Muscle of leg (tissue), 11 donors: ENCODE results near the gene DOLK. TPM values are rescaled to one million over a fixed set of nuclear protein-coding genes. Genes with fewer than 3 reads are reported as not detected.

Experiments
- DNase-seq: peaks from one replicate; pipeline ENCODE4 v3.0.0; 2013
- H3K27ac ChIP-seq: one replicate; pipeline ENCODE4 v1.5.1; 2013; ENCODE audit warnings: mild to moderate bottlenecking, low read length, control low read depth
- H3K27me3 ChIP-seq: one replicate; pipeline ENCODE4 v1.6.1; 2013; ENCODE audit warnings: low read length; ENCODE audit not compliant: control insufficient read depth, insufficient read depth
- H3K36me3 ChIP-seq: one replicate; pipeline ENCODE4 v1.6.1; 2013; ENCODE audit warnings: low read length; ENCODE audit not compliant: control insufficient read depth, insufficient read depth
- H3K4me1 ChIP-seq: one replicate; pipeline ENCODE4 v1.6.1; 2013; ENCODE audit warnings: low read length; ENCODE audit not compliant: control insufficient read depth, insufficient read depth
- H3K4me3 ChIP-seq: one replicate; pipeline ENCODE4 v1.5.1; 2013; ENCODE audit warnings: low read length, control low read depth
- H3K9me3 ChIP-seq: replicated peaks from 2 replicates; pipeline ENCODE4 v1.6.1; 2013; ENCODE audit warnings: low read depth, low read length; ENCODE audit not compliant: control insufficient read depth
- WGBS: methylation state at CpG from one replicate; pipeline ENCODE4 v1.1.5; 2013; ENCODE audit warnings: missing lambda C conversion rate; ENCODE audit not compliant: insufficient coverage; 5-methylcytosine and 5-hydroxymethylcytosine counted together
- polyA plus RNA-seq, 8 donors: library from polyadenylated mRNA; unstranded; fragments of 120-200 nt; gene quantifications; one replicate each; pipeline versions ENCODE4 v1.2.1 to v1.2.3, GENCODE V29; 2013; ENCODE audit warnings: inconsistent platforms in 1 of 8, low replicate concordance in 1 of 8; ENCODE audit not compliant: insufficient read length in 8 of 8, insufficient read depth in 1 of 8
- total RNA-seq: library from RNA; stranded (reverse); fragments of 120-200 nt; gene quantifications from one replicate; pipeline ENCODE4 v1.2.4, GENCODE V29; 2013

DOLK gene
- total and polyA plus RNA-seq, 9 donors = 7.9 to 11.6 (median 9.3) TPM

GRCh38 chr9:128909859-128910258 is 37.5 kb downstream of the DOLK start:
- H3K4me1 ChIP-seq = peaks cover 43% of the 10 kb centered on the region
- H3K27ac ChIP-seq = no peak overlapping the region
- H3K9me3 ChIP-seq = no peaks in the 10 kb centered on the region
- WGBS = 83% methylated on average over 1 of the region's 4 CpGs
- DNase-seq = no peak
- peaks cover 50% of the 10 kb centered on the region for H3K36me3 ChIP-seq
- no peak overlapping the region for H3K4me3 ChIP-seq
- no peaks in the 10 kb centered on the region for H3K27me3 ChIP-seq

GRCh38 chr9:128908372-128908771 is 39.0 kb downstream of the DOLK start:
- no peak for DNase-seq
- Histone ChIP-seq H3K9me3 (no peaks in the 10 kb centered on the region), H3K4me3 (no peak overlapping the region), H3K4me1 (peaks cover 39% of the 10 kb centered on the region), H3K36me3 (peaks cover 40% of the 10 kb centered on the region), H3K27me3 (no peaks in the 10 kb centered on the region), H3K27ac (no peak overlapping the region)
- 98% methylated on average over 19 of the region's 24 CpGs for WGBS

GRCh38 chr9:128906741-128907140 is 40.7 kb downstream of the DOLK start:
- peaks cover 42% of the 10 kb centered on the region for H3K36me3 ChIP-seq
- H3K4me3 ChIP-seq = no peak overlapping the region
- WGBS = 67% methylated on average over 1 of the region's 2 CpGs
- H3K4me1 ChIP-seq = peaks cover 36% of the 10 kb centered on the region
- no peak for DNase-seq
- no peaks in the 10 kb centered on the region for H3K27me3 ChIP-seq
- H3K9me3 ChIP-seq = no peaks in the 10 kb centered on the region
- H3K27ac ChIP-seq = no peak overlapping the region

- Histone ChIP-seq H3K27ac (no peak overlapping the region), H3K27me3 (no peaks in the 10 kb centered on the region), H3K9me3 (no peaks in the 10 kb centered on the region), H3K4me1 (peaks cover 28% of the 10 kb centered on the region), H3K36me3 (peaks cover 42% of the 10 kb centered on the region), H3K4me3 (no peak overlapping the region)
- WGBS = 100% methylated on average over 1 of the region's 7 CpGs
- DNase-seq = no peak
These were observed 41.4 kb downstream of the DOLK start for GRCh38 chr9:128905964-128906363.

GRCh38 chr9:128903871-128904620 is 43.4 kb downstream of the DOLK start:
- Histone ChIP-seq H3K4me3 (no peak overlapping the region), H3K9me3 (no peaks in the 10 kb centered on the region), H3K27ac (no peak overlapping the region), H3K27me3 (no peaks in the 10 kb centered on the region), H3K36me3 (peaks cover 39% of the 10 kb centered on the region), H3K4me1 (peaks cover 17% of the 10 kb centered on the region)
- 92% methylated on average over 2 of the region's 10 CpGs for WGBS
- DNase-seq = no peak

- peaks cover 17% of the 10 kb centered on the region for H3K4me1 ChIP-seq
- no CpG with 5 or more reads among the region's 2 CpGs for WGBS
These were observed 44.3 kb downstream of the DOLK start for GRCh38 chr9:128903079-128903461.

GRCh38 chr9:128902351-128903078 is 44.9 kb downstream of the DOLK start:
- DNase-seq = no peak
- Histone ChIP-seq H3K4me1 (peaks cover 17% of the 10 kb centered on the region), H3K36me3 (peaks cover 35% of the 10 kb centered on the region), H3K4me3 (no peak overlapping the region), H3K27me3 (no peaks in the 10 kb centered on the region), H3K9me3 (no peaks in the 10 kb centered on the region), H3K27ac (no peak overlapping the region)
- WGBS = 82% methylated on average over 19 of the region's 23 CpGs

More at GRCh38 chr9:128903079-128903461, 44.3 kb downstream of the DOLK start:
- no peak for DNase-seq
- Histone ChIP-seq H3K27ac (no peak overlapping the region), H3K36me3 (peaks cover 39% of the 10 kb centered on the region), H3K4me3 (no peak overlapping the region), H3K27me3 (no peaks in the 10 kb centered on the region), H3K9me3 (no peaks in the 10 kb centered on the region)

GRCh38 chr9:128901822-128902221 is 45.6 kb downstream of the DOLK start:
- WGBS = 89% methylated on average over 4 of the region's 5 CpGs
- no peak overlapping the region for H3K27ac ChIP-seq
- peaks cover 17% of the 10 kb centered on the region for H3K4me1 ChIP-seq

GRCh38 chr9:128901379-128901778 is 46.0 kb downstream of the DOLK start:
- no peaks in the 10 kb centered on the region for H3K9me3 ChIP-seq
- H3K36me3 ChIP-seq = peaks cover 36% of the 10 kb centered on the region
- H3K4me1 ChIP-seq = peaks cover 17% of the 10 kb centered on the region
- H3K27ac ChIP-seq = no peak overlapping the region
- DNase-seq = no peak
- H3K4me3 ChIP-seq = no peak overlapping the region
- H3K27me3 ChIP-seq = no peaks in the 10 kb centered on the region
- 100% methylated on average over 3 of the region's 7 CpGs for WGBS

More at GRCh38 chr9:128901822-128902221, 45.6 kb downstream of the DOLK start:
- H3K9me3 ChIP-seq = no peaks in the 10 kb centered on the region
- no peak overlapping the region for H3K4me3 ChIP-seq
- H3K36me3 ChIP-seq = peaks cover 34% of the 10 kb centered on the region
- no peak for DNase-seq
- no peaks in the 10 kb centered on the region for H3K27me3 ChIP-seq

GRCh38 chr9:128899566-128900322 is 47.7 kb downstream of the DOLK start:
- WGBS = 83% methylated on average over 3 of the region's 8 CpGs
- Histone ChIP-seq H3K36me3 (peaks cover 36% of the 10 kb centered on the region), H3K4me1 (peaks cover 17% of the 10 kb centered on the region), H3K27me3 (no peaks in the 10 kb centered on the region), H3K9me3 (no peaks in the 10 kb centered on the region), H3K4me3 (no peak overlapping the region), H3K27ac (peak overlapping the region; percentile 13)
- no peak for DNase-seq
